Measurements from ENCODE around the gene WARS2. TPM values are rescaled to one million over a fixed set of nuclear protein-coding genes. Genes with fewer than 3 reads are reported as not detected.
A peak's percentile ranks its signal among the peaks of the same experiment; 100 is the strongest.

Gene WARS2
- total and polyA plus RNA-seq, 2 of the 8 experiments (the other 6 are each of a cell fraction or from before 2014, with no cell fraction given): 4.3 to 12.9 TPM

DNA sequence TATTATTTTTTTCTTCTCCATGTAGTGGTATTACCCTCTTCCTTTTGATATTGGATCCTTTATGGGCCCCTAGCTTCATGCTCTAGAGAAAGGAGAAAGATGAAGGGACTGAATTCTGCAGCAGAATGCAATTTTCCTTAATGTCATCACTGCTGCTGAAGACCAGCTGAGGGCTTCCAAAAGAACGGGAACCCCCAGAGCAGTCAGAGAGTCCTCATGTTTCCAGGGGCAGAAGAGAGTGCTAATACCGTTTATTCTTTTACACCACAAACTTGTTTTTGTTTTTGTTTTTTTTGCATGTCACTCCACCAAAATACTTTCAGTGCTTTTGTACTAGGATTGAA, 131.2 kb downstream of the WARS2 start:
- peak overlapping the region in 1 of 2 experiments; percentile 53; a peak in 2 of 4 replicates for H3K4me2 ChIP-seq (ENCODE audit: insufficient read depth in 1 of 2, low read depth in 2 of 2, low read length in 2 of 2)
- H3K18ac ChIP-seq (ENCODE audit: extremely low read depth, low read length): no peak overlapping the region
- ChIA-PET CTCF (ENCODE audit: partially characterized antibody) (interaction anchor here (0.6 to 3.2 kb wide), 35 partner anchors 9 to 868 kb away, joined by 3 to 24 read pairs (median 4); no protein-coding TSS in a partner anchor), POLR2A (ENCODE audit: partially characterized antibody) (no interaction called here)
- H3K79me1 ChIP-seq (ENCODE audit: low read depth, low read length): no peaks in the 10 kb centered on the region
- H3K27ac ChIP-seq (ENCODE audit: low read depth, low read length): no peak overlapping the region
- no peaks in the 10 kb centered on the region for H3K9me3 ChIP-seq (ENCODE audit: insufficient read depth in 2 of 2, low read depth in 1 of 2, low read length in 1 of 2)
- peaks cover 41 to 55% (median 48%) of the 10 kb centered on the region in 4 experiments for H3K27me3 ChIP-seq (replicated peaks in 1 of 4; ENCODE audit: control insufficient read depth in 3 of 4, extremely low read depth in 1 of 4, insufficient read depth in 3 of 4, low read length in 3 of 4)
- peaks cover 0 to 7% of the 10 kb centered on the region in 2 experiments for H4K20me1 ChIP-seq (replicated peaks in 1 of 2; ENCODE audit: control insufficient read depth in 1 of 2, insufficient read depth in 2 of 2, low read length in 2 of 2)
- no peak overlapping the region for H2AK5ac ChIP-seq (ENCODE audit: low read depth, low read length)
- no peak overlapping the region for H3K4ac ChIP-seq (replicated peaks; ENCODE audit: insufficient read length, low read depth, low read length)
- peaks cover 2% of the 10 kb centered on the region; the same call in 1 of the 2 replicates for H3K23me2 ChIP-seq (ENCODE audit: low read depth, low read length)
- H3K14ac ChIP-seq (ENCODE audit: insufficient read length): no peak overlapping the region
- H3K79me2 ChIP-seq (ENCODE audit: control insufficient read depth in 1 of 2, insufficient read depth in 2 of 2, low read length in 2 of 2): no peaks in the 10 kb centered on the region
- H3K56ac ChIP-seq (replicated peaks; ENCODE audit: insufficient read length, low read depth, low read length): no peak overlapping the region
- no peak overlapping the region for H3K9ac ChIP-seq (replicated peaks in 1 of 4; ENCODE audit: extremely low read depth in 1 of 4, low read depth in 3 of 4, low read length in 3 of 4)
- H3K23ac ChIP-seq (ENCODE audit: insufficient read length): no peak overlapping the region
- no peak overlapping the region for H2BK20ac ChIP-seq (ENCODE audit: low read length)
- no peak overlapping the region for H2BK15ac ChIP-seq (ENCODE audit: low read length)
- peaks cover 0 to 16% (median 9%) of the 10 kb centered on the region in 4 experiments; a peak in 6 of 7 replicates for H3K4me1 ChIP-seq (replicated peaks in 1 of 4; ENCODE audit: control insufficient read depth in 3 of 4, insufficient read depth in 4 of 4, low read length in 3 of 4)
- no peak overlapping the region for H4K5ac ChIP-seq (ENCODE audit: insufficient read length, low read depth, low read length)
- DNase-seq (ENCODE audit: low read depth in 1 of 2, low spot score in 2 of 2) (no peak), FAIRE-seq (no peak)
- no peak overlapping the region for H4K91ac ChIP-seq (replicated peaks; ENCODE audit: insufficient read length, low read length)
- H3K4me3 ChIP-seq (ENCODE audit: extremely low read depth in 1 of 4, insufficient read depth in 2 of 4, low read depth in 3 of 4, low read length in 4 of 4): peak overlapping the region in 1 of 4 experiments; percentile 57; a peak in 1 of 8 replicates
- no peak overlapping the region for H2BK120ac ChIP-seq (replicated peaks; ENCODE audit: low read depth, low read length)
- no peak for TF ChIP-seq RFX5 (IDR thresholded peaks at IDR 0.05; ENCODE audit: borderline replicate concordance, low read depth, low read length)
- TF ChIP-seq TAF1 (IDR thresholded peaks at IDR 0.05; ENCODE audit: low read depth, low read length): no peak
- TF ChIP-seq, protein P1, sequence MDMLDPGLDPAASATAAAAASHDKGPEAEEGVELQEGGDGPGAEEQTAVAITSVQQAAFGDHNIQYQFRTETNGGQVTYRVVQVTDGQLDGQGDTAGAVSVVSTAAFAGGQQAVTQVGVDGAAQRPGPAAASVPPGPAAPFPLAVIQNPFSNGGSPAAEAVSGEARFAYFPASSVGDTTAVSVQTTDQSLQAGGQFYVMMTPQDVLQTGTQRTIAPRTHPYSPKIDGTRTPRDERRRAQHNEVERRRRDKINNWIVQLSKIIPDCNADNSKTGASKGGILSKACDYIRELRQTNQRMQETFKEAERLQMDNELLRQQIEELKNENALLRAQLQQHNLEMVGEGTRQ (IDR thresholded peaks at IDR 0.05; ENCODE audit: low read length): no peak
- no peak for TF ChIP-seq PHF8 (conservative IDR thresholded peaks at IDR 0.05; ENCODE audit: low read depth, low read length)
- TF ChIP-seq YY1 (IDR thresholded peaks at IDR 0.05; ENCODE audit: low read depth, low read length): no peak
- TF ChIP-seq SP2 (IDR thresholded peaks at IDR 0.05; ENCODE audit: low read length): no peak
- H2BK12ac ChIP-seq (ENCODE audit: low read depth, low read length): no peak overlapping the region
- no peak overlapping the region for H2AFZ ChIP-seq (ENCODE audit: low read length)
- H3K36me3 ChIP-seq (ENCODE audit: control insufficient read depth in 2 of 4, insufficient read depth in 4 of 4, low read length in 3 of 4): peaks cover 0 to 5% (median 0%) of the 10 kb centered on the region in 4 experiments; a peak in 1 of 8 replicates
- H4K8ac ChIP-seq (ENCODE audit: extremely low read depth, insufficient read depth, low read length): no peak overlapping the region
- H2BK5ac ChIP-seq (ENCODE audit: low read depth, low read length): no peak overlapping the region
- 46% methylated on average over 2 of the region's 2 CpGs; no CpG with 5 or more reads in 1 of the 2 experiments for WGBS, 2 experiments (ENCODE audit: extremely low coverage in 1 of 2, insufficient coverage in 1 of 2, insufficient read length in 1 of 2, insufficient replicate concordance in 2 of 2, low coverage in 1 of 2, low lambda C conversion rate in 2 of 2, missing lambda C conversion rate in 1 of 2)

All from H1 (cell line).